Measurements from ENCODE around the gene CPNE8. TPM values are rescaled to one million over a fixed set of nuclear protein-coding genes. Genes with fewer than 3 reads are reported as not detected.
A peak's percentile ranks its signal among the peaks of the same experiment; 100 is the strongest.

The CPNE8 gene
- total RNA-seq, 3 donors from 2014 or later: 23.4 to 31.5 (median 24.7) TPM

DNA sequence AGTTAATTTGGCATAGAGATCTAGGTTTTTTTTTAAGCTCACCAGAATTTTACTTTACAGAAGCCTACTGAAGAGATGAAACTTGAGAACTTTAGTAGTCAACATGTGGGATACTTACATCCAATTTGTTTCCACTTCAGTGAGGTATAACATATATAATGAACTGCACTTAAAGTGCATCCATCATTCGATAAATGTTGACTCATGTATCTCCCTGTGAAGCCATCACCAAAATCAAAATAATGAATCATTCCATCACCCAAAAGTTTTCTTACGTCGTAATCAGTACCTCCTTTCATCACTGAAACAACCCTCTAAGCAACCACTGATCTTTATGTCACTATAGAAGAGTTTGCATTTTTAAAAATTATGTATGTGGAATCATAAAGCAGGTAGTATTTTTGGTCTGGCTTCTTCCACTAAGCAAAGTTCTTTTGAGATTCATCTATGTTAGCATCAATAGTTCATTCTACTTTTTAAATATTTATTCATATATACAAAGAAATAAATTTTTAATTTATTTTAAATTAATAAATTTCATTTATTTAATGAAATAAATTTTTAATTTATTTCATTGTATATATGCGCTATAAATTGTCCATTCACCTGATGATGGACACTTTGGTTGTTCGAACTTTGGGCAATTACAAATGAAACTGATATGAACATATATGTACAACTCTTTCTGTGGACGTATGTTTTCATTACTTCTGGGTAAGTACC, 2.0 kb upstream of the CPNE8 start:
- Histone ChIP-seq H3K4me1 (ENCODE audit: low read depth) (no peaks in the 10 kb centered on the region), H3K36me3 (ENCODE audit: low read depth) (no peaks in the 10 kb centered on the region), H3K4me3 (no peak overlapping the region), H3K9me3 (no peaks in the 10 kb centered on the region)
- no peak for TF ChIP-seq CTCF (IDR thresholded peaks at IDR 0.05)
- ATAC-seq: no peak
- intact Hi-C loops (cut with DNase I, micrococcal nuclease): loop anchor here in 1 of 2 donors (5.0 kb wide), 1 partner anchor 240 kb away; no protein-coding TSS in a partner anchor
- DNase-seq: no peak

DNA sequence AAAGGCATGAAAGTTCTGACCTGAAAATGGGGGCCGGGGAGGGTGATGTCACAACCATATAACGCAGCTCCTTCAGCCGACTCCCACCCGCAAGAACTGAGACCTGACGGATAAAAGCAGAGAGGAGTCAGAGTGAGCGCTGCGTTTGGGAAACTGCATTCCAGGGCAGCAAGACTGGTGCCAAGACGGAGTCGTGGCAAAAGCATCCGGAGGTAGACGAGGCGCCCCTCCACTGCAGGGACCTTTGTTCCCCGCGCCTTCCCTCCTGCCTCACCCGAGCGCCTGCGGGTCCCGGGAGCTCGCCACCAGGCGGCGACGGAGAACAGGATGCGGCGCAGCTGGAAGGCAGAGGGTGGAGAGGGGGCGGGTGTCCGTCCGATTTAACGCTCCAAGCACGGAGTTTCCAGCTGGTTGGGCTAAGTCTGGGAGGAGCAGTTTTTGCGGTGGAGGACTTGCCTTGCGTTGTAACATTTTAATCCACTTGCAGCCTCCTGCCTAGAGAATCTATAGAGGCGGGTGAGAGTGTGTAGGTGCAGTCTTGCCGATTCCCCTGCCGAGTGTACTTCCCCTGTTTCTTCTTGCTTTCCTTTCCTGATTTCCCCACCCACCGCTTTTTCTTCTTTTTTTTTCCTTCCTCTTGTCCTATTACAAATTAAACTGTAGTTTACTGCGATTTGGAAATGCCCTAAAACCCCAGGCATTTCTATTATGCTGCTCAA, 1.2 kb upstream of the CPNE8 start:
- Histone ChIP-seq H3K4me3 (peak overlapping the region; percentile 30), H3K36me3 (ENCODE audit: low read depth) (no peaks in the 10 kb centered on the region), H3K4me1 (ENCODE audit: low read depth) (no peaks in the 10 kb centered on the region), H3K9me3 (no peaks in the 10 kb centered on the region)
- peak; percentile 91 to 94 (median 93) for DNase-seq
- peak; percentile 82 for ATAC-seq
- intact Hi-C loops (cut with DNase I, micrococcal nuclease): loop anchor here in 1 of 2 donors (5.0 kb wide), 1 partner anchor 239 kb away; no protein-coding TSS in a partner anchor
- peak; percentile 84 for TF ChIP-seq CTCF (IDR thresholded peaks at IDR 0.05)

DNA sequence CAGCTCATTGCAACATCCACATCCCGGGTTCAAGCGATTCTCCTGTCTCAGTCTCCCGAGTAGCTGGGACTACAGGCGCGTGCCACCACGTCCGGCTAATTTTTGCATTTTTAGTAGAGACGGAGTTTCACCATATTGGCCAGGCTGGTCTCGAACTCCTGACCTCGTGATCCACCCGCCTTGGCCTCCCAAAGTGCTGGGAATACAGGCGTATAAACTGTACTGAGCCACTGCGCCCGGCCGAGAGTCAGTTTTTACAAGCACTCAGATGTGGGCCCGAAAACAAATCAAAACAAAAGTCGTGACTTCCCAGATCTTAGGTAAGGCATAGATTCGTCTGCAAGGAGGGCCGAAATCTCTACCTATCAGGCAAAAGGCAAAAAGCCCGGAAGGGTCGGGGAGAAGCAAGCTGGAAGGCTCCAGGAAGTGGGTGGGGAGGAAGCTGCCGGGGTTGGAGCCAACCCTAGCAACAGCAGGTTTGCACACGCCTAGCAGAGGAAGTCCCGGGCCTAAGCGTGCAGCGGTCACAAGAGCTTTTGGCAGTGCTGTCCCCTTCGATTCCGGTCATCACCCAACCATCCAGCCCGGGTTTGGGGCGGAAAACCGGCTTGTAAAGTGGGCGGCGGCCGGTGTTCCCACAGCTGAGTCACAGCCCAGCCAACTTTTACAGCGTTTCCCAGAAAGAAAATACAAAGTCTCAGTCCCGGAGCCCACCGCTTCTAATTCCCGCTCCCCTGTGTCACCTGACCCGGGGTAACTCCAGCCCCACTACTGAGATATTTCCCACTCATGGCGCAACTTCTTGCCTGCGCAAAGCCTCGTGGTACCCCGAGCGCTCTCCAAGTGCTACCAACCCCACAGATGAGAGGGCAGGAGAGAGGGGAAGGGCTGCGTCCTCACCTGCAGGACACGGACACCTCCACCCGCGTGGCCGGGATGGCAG, 583 bp downstream of the CPNE8 start:
- peak; percentile 85 to 94 (median 85) for DNase-seq
- no peaks in the 10 kb centered on the region for H3K9me3 ChIP-seq
- no peaks in the 10 kb centered on the region for H3K4me1 ChIP-seq (ENCODE audit: low read depth)
- H3K36me3 ChIP-seq (ENCODE audit: low read depth): no peaks in the 10 kb centered on the region
- peak overlapping the region; percentile 30 for H3K4me3 ChIP-seq
- intact Hi-C loops (cut with DNase I, micrococcal nuclease): loop anchor here in 1 of 2 donors (5.0 kb wide), 1 partner anchor 238 kb away; no protein-coding TSS in a partner anchor
- no peak for TF ChIP-seq CTCF (IDR thresholded peaks at IDR 0.05)
- ATAC-seq: peak; percentile 87

DNA sequence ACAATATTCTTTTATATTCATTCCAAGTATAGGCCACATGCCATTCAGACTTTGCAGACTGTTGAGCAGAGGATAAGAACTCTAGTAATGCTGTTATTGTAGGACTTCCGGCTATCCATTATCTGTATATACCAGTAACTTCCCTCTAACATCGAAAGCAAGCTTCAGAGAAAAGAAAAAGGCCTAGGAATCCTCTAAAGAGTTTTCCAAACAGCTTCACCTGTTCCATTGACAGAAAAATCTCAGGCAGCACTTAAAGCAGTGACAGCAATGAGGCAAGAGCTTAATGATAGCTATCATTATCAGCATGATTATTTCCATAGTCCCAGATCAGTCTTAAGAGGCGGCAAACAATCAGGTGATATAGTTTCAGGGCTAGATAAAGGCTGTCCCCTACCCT, 1.8 kb downstream of the CPNE8 start:
- TF ChIP-seq CTCF (IDR thresholded peaks at IDR 0.05): no peak
- no peaks in the 10 kb centered on the region for H3K4me1 ChIP-seq (ENCODE audit: low read depth)
- no peak overlapping the region for H3K4me3 ChIP-seq
- H3K36me3 ChIP-seq (ENCODE audit: low read depth): no peaks in the 10 kb centered on the region
- ATAC-seq: no peak
- H3K9me3 ChIP-seq: no peaks in the 10 kb centered on the region
- intact Hi-C loops (cut with DNase I, micrococcal nuclease): no loop called here
- no peak for DNase-seq

DNA sequence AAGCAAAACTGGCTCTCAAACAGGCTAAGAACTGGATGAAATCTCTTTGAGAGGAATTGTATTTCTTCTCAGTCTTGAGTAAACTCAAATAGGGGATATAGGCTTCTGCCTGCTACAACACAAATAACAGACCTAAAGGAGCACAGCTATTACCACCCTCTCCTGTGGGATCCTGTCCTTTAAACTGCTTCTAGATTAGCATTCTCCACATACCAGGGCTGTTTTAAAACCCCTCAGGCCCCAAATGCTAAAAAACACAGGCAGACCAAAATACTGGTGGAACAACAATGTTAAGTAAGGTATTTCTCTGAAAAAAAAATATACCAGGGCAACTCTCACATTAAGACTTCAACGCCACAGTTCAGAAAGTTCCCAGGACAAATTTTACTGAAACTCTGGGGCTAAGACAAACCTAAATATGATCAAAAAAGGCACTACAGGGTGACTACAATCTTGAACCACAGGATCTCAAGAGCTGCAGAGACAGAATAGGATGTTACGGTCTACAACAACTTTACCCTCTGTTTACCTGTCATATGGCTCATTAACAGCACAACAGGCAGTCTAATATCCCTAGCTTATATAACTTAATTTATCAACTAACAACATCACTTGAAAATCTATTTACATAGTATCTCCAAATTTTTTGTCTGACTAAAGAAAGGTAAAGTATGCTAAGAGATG, 7.2 kb downstream of the CPNE8 start:
- Histone ChIP-seq H3K4me1 (ENCODE audit: low read depth) (peaks cover 10% of the 10 kb centered on the region), H3K36me3 (ENCODE audit: low read depth) (no peaks in the 10 kb centered on the region), H3K9me3 (no peaks in the 10 kb centered on the region), H3K4me3 (no peak overlapping the region)
- ATAC-seq (no peak), DNase-seq (no peak)
- intact Hi-C loops (cut with DNase I, micrococcal nuclease): no loop called here
- TF ChIP-seq CTCF (IDR thresholded peaks at IDR 0.05): no peak

Measured in mucosa of descending colon (tissue), 3 donors.